Measurements from ENCODE around the gene SLC9A7.

DNA sequence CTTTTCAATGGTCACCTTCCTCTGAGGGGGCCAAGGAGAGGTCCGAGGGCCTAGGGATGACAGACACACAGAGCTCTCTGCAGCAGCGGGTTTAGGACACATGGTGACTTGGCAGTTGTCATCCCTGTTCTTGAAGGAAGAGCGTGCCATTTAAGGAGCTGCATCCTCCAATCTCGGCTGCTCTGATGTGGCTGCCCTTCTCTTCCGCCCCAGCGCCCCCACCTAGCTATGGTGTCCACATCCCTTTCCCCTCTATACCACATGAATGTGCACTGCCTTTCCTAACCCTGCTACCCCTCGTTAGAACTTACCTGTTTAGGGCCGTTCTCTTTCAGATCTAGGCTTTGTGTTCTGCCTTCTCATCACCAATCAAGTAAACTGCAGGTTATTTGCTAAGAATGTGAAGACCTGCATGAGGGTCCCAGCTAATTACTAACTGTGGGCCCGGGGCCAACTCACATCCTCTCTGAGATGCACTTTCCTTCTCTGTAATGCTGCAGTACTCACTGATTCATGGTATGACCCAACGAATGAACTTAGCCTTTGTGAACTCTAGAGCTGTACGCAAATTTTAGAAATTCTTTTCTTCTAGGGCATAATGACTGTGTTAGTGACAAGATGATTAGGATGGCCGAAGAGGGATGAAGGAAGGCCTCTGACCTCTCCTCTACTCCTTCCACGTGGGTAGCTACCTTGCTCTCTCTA is 147.1 kb downstream of the SLC9A7 start:
- TF ChIP-seq CTCF (IDR thresholded peaks at IDR 0.05) (no peak), POLR2A (IDR thresholded peaks at IDR 0.05) (no peak), POLR2AphosphoS5 (IDR thresholded peaks at IDR 0.05) (no peak)
